DMS79 treated with DMSO at 0.1 percent for 48 hours (cell line): Measurements from ENCODE around the gene LPIN1.

Experiments used
- DNase-seq: peaks from one replicate; lab custom pipeline; 2025; lab: John Stamatoyannopoulos, UW

Gene LPIN1

DNA sequence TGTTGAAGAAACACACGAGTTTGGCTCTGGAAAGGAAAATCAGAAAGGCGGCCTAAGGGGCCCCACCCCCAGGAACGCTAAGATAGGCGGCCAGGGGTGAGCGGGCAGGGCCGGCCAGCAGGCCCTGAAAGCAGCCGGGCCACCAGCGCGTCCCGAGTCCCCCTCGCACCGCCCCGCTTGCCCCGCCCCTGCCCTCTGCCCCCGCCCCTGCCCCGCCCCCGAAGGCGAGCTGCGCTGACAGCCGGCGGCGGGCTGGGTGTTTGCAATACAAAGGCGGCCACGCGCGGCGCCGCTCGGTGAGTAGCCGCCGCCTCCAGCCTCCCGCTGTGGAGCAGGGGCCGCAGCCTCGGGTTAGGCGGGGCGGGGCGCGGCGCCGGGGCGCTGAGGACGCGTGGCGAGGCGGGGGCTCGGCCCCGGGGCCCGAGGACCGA is at the start of gene LPIN1:
TSS of gene LPIN1 (plus strand) at position 257 of the 431 bp plus-strand sequence. CDS start 18,910 bp downstream, outside the sequence.
- peak; percentile 68 for DNase-seq

- no peak for DNase-seq
These were observed 49.7 kb upstream of the LPIN1 start for GRCh38 chr2:11696736-11697102.

DNA sequence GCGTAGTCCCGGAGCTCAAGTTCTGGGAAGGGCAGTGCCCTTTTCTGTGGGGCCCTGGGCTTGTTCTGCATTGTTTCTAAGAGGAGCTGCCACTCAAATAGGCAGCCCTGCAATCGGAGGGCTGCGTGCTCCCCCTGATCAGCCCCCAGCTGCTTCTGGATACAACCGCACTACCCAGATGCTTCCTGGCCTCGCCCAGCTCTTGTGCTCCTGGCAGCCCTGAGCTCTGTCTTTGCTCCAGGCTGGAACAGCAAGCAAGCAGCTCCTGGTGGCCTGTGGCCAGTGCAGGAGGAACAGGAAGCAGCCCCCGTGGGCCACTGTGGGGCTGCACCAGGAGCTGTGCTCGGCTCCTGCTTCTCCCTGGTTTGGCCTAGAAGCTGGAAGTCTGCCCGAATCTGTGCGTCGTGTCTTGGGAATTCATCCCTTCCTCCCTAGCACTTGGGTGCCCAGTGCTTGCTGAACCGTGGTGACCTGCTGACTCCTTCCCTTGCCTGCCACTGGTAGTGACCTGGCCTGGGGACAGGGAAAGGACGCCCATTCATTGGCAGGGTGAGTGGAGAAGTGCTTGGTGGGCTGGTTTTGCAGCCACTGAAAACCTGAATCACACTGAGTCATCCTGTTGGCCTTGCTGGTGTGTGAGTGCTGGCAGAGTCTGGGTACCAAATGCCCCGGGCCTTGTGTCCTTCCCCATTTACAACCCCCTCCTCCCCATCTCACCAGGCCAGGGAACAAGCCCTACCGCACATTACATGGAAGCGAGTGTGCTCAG is 49.1 kb upstream of the LPIN1 start:
- DNase-seq = no peak

- DNase-seq = no peak
These were observed 48.2 kb upstream of the LPIN1 start for GRCh38 chr2:11698009-11698922.

GRCh38 chr2:11699686-11700670 is 46.5 kb upstream of the LPIN1 start:
- no peak for DNase-seq

DNA sequence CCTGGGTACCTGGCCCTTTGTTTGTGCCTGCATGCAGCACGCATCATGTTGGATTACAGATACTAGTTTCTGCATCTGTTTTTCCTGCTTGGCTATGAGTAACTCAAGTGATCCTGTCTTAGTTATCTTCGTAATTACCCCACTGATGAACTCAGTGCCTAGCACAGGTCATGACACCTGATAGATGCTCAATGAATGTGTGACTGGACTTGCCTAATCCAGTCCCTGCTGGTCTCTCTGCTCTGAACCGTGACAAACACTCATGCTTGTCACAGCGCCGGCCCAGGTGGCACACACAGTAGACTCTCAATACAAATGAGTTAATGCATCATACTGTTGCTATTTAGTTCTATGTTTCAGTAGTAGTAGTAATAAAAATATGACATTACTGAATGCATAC is 45.2 kb upstream of the LPIN1 start:
- peak; percentile 18 for DNase-seq

DNA sequence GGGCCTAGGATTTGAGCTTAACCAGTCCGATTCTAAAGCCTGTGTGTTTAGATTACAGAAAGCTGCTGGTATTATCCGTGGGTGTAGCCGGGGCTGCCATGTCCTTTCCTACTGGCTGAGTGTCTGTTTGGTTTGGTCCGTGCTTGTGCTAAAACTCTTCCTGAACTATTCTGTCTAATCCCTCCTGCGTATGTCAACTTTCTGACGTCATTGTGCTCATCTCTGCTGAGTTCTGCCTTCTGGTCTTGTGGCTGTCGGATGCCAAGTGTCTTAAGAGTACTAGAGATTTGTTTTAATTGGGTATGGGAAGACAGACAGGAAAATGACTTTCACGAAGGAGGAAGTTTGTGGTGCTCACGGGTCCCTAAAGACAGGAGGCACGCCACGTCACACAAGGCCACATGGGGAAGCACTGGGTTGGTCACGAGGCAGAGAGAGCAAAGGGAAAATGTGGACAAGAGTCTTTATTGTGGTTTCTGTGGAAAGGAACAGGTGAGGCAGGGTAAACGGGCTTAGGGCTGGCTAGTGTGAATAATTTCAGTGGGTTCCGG is 44.6 kb upstream of the LPIN1 start:
- no peak for DNase-seq

- no peak for DNase-seq
These were observed 43.5 kb upstream of the LPIN1 start for GRCh38 chr2:11702946-11703345.

GRCh38 chr2:11703700-11704099 is 42.7 kb upstream of the LPIN1 start:
- no peak for DNase-seq

GRCh38 chr2:11705063-11705462 is 41.4 kb upstream of the LPIN1 start:
- DNase-seq = no peak

GRCh38 chr2:11705711-11706110 is 40.7 kb upstream of the LPIN1 start:
- no peak for DNase-seq

GRCh38 chr2:11708106-11708505 is 38.3 kb upstream of the LPIN1 start:
- no peak for DNase-seq

- DNase-seq = no peak
These were observed 37.1 kb upstream of the LPIN1 start for GRCh38 chr2:11709293-11709692.

DNA sequence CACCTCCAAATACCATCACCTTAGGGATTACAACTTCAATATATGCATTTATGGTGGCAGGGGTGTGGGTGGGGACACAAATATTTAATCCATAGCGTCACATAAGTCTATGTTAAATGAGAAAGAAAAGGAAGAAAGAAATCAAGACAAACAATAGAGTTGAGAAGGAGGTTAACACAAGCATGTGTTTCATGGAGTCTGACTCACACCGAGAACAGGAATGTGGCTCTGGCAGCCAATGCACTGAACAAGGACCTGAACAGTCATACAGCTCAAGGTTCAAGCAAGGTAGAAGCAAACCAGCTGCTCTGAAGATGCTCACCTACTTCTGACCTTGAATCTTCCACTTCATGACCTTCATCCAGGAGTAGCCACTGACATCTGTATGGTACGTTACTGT is 36.2 kb upstream of the LPIN1 start:
- no peak for DNase-seq

DNA sequence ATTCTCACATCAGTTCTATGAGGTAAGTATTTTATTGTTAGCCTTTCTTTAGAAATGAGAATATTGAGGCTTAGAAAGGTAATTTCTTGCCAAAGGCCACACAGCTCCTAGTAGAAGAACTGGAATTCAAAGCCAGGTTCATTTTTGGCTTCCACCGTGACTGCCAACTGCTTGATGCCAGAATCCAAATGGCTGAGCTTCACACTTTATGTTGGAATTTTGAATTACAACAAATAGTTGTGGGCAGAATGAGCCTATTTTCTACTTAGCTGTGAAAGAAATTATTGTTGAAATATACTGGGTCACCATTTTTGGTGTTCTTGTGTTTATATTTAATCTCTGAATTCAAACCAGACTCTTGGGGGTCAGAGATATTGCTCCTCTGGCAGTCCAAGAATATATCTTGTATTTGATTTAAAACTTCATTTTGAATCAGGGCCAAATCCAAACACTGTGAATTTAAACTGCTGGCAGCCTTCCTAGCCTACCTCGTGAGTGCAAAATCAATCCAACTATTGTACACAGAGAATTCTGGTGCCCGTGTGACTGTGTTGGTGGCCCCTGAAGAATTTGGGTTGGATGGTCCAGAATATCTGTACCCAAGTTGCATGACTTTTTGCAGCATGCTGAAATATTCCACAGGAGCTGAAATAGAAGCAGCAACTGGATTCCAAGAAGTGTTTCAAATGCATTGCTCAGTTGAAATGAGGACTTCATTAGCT is 35.6 kb upstream of the LPIN1 start:
- no peak for DNase-seq

GRCh38 chr2:11711354-11711716 is 35.1 kb upstream of the LPIN1 start:
- no peak for DNase-seq

DNA sequence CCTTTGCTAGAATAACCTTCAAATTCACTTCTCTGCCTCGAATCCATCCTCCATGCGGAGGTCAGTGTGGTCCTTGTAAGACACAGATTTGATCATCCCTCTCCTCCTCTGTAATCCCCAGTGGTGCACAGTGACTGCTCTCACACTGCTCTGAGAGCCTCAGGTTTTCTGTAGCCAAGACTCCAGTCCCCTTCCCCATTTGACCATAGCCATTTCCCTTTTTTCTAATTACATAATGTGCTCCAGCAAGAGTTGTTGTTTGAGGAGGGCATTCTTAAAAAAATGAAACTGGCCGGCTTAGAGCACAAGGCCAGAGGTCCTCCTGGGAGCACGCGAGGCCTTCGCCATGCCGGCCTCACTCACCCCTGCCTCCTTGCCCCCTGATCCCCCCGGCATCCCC is 34.7 kb upstream of the LPIN1 start:
- no peak for DNase-seq

- DNase-seq = no peak
These were observed 33.6 kb upstream of the LPIN1 start for GRCh38 chr2:11712866-11713265.

GRCh38 chr2:11713815-11714214 is 32.6 kb upstream of the LPIN1 start:
- DNase-seq = no peak

DNA sequence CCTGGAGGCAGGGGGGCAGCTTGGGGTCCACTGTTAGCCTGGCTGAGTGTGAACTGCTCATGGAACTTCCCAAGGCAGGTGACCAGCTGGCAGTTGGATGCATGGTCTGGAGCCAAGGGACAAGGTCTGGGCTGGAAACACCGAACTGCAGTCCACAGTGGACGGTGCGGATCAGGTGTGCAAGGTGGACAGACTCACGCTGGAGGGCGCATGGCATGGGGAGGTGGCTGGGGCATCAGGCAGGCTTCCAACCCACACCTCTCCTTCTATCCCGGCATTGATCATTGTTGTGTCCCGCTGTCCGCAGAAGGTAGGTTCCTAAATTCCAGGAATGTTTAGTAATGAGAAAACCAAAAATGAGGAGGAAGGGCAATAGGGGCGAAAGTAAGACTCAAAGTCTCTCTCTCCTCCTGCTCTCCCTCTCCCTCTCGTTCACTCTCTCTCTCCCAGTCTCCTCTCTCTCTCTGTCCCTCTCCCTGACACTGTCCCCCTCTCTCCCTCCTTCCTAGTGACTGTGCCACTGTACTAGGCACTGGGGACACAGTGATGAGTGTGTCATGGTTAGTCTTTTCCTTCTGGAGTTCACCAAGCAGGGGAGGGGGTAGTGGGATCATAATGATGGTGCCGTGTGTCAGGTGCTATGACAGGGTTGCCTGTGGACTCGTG is 30.3 kb upstream of the LPIN1 start:
- DNase-seq = no peak
